IgD-negative memory B cell (primary cell): ENCODE data around the gene APPL2. TPM values are rescaled to one million over a fixed set of nuclear protein-coding genes. Genes with fewer than 3 reads are reported as not detected.

Experiments used
- H3K27ac Mint-ChIP-seq, 3 donors: one replicate each; pipeline ENCODE4 v1.8.0; 2020 to 2022; ENCODE audit warnings: mild to moderate bottlenecking in 3 of 3, mixed read lengths in 3 of 3, moderate library complexity in 1 of 3
- H3K27me3 Mint-ChIP-seq: one replicate; pipeline ENCODE4 v1.8.0; 2021; ENCODE audit warnings: mixed read lengths
- H3K36me3 Mint-ChIP-seq: one replicate; pipeline ENCODE4 v1.8.0; 2020; ENCODE audit warnings: mild to moderate bottlenecking, mixed read lengths
- H3K4me1 Mint-ChIP-seq, 3 donors: one replicate each; pipeline ENCODE4 v1.8.0; 2020 to 2022; ENCODE audit warnings: mixed read lengths in 3 of 3, mild to moderate bottlenecking in 1 of 3
- H3K4me3 Mint-ChIP-seq, 4 donors: one replicate each; pipeline ENCODE4 v1.8.0; 2020 to 2022; ENCODE audit warnings: mild to moderate bottlenecking in 4 of 4, mixed read lengths in 4 of 4, moderate library complexity in 3 of 4
- H3K9me3 Mint-ChIP-seq, 3 donors: one replicate each; pipeline ENCODE4 v1.8.0; 2020 to 2021; ENCODE audit warnings: mixed read lengths in 3 of 3, mild to moderate bottlenecking in 1 of 3
- polyA plus RNA-seq: library from polyadenylated mRNA; unstranded; fragments of 300-500 nt; fragmentation: Illumina TruSeq; gene quantifications from one replicate; pipeline ENCODE4 v1.2.3, GENCODE V29; 2021

The APPL2 gene
- polyA plus RNA-seq, 1 donor from 2014 or later, result 10.0 TPM

- no peak overlapping the region for H3K4me3 Mint-ChIP-seq
- no peaks in the 10 kb centered on the region for H3K9me3 Mint-ChIP-seq
- peaks cover 4 to 7% (median 4%) of the 10 kb centered on the region in 3 donors for H3K4me1 Mint-ChIP-seq
- no peaks in the 10 kb centered on the region for H3K27me3 Mint-ChIP-seq
- peaks cover 4% of the 10 kb centered on the region for H3K36me3 Mint-ChIP-seq
- no peak overlapping the region for H3K27ac Mint-ChIP-seq
Measured at GRCh38 chr12:105222284-105222655, 13.7 kb downstream of the APPL2 start.

GRCh38 chr12:105221583-105222283, 14.2 kb downstream of the APPL2 start:
- no peaks in the 10 kb centered on the region for H3K27me3 Mint-ChIP-seq
- H3K4me1 Mint-ChIP-seq, result peaks cover 4 to 7% (median 4%) of the 10 kb centered on the region in 3 donors
- peaks cover 5% of the 10 kb centered on the region for H3K36me3 Mint-ChIP-seq
- no peak overlapping the region for H3K4me3 Mint-ChIP-seq
- H3K9me3 Mint-ChIP-seq, result no peaks in the 10 kb centered on the region
- H3K27ac Mint-ChIP-seq, result no peak overlapping the region

- no peaks in the 10 kb centered on the region for H3K9me3 Mint-ChIP-seq
- H3K27ac Mint-ChIP-seq, result peak overlapping the region in 1 of 3 donors; percentile 82
- H3K4me1 Mint-ChIP-seq, result peaks cover 2 to 4% (median 3%) of the 10 kb centered on the region in 3 donors
- H3K36me3 Mint-ChIP-seq, result peaks cover 5% of the 10 kb centered on the region
- H3K4me3 Mint-ChIP-seq, result no peak overlapping the region
- H3K27me3 Mint-ChIP-seq, result no peaks in the 10 kb centered on the region
Measured at GRCh38 chr12:105220929-105221290, 15.1 kb downstream of the APPL2 start.

- peaks cover 0 to 2% (median 0%) of the 10 kb centered on the region in 3 donors for H3K4me1 Mint-ChIP-seq
- no peaks in the 10 kb centered on the region for H3K27me3 Mint-ChIP-seq
- peak overlapping the region in 1 of 3 donors; percentile 82 for H3K27ac Mint-ChIP-seq
- no peaks in the 10 kb centered on the region for H3K9me3 Mint-ChIP-seq
- peaks cover 7% of the 10 kb centered on the region for H3K36me3 Mint-ChIP-seq
- H3K4me3 Mint-ChIP-seq, result no peak overlapping the region
Measured at GRCh38 chr12:105220150-105220928, 15.6 kb downstream of the APPL2 start.

- H3K9me3 Mint-ChIP-seq, result no peaks in the 10 kb centered on the region
- peaks cover 9% of the 10 kb centered on the region for H3K36me3 Mint-ChIP-seq
- H3K27ac Mint-ChIP-seq, result no peak overlapping the region
- H3K4me3 Mint-ChIP-seq, result no peak overlapping the region
- peaks cover 0 to 2% (median 0%) of the 10 kb centered on the region in 3 donors for H3K4me1 Mint-ChIP-seq
- H3K27me3 Mint-ChIP-seq, result no peaks in the 10 kb centered on the region
Measured at GRCh38 chr12:105219261-105220028, 16.5 kb downstream of the APPL2 start.

GRCh38 chr12:105218434-105218833, 17.5 kb downstream of the APPL2 start:
- Mint-ChIP-seq H3K27ac (no peak overlapping the region), H3K9me3 (no peaks in the 10 kb centered on the region), H3K4me3 (no peak overlapping the region), H3K4me1 (peaks cover 0 to 4% (median 0%) of the 10 kb centered on the region in 3 donors), H3K27me3 (no peaks in the 10 kb centered on the region), H3K36me3 (peaks cover 14% of the 10 kb centered on the region)

- Mint-ChIP-seq H3K27me3 (no peaks in the 10 kb centered on the region), H3K36me3 (peaks cover 19% of the 10 kb centered on the region), H3K4me1 (peaks cover 0 to 2% (median 0%) of the 10 kb centered on the region in 3 donors), H3K9me3 (no peaks in the 10 kb centered on the region), H3K27ac (no peak overlapping the region), H3K4me3 (no peak overlapping the region)
Measured at GRCh38 chr12:105214670-105215375, 21.2 kb downstream of the APPL2 start.

GRCh38 chr12:105214148-105214547, 21.8 kb downstream of the APPL2 start:
- H3K4me3 Mint-ChIP-seq, result no peak overlapping the region

GRCh38 chr12:105212438-105212837, 23.5 kb downstream of the APPL2 start:
- H3K27ac Mint-ChIP-seq, result no peak overlapping the region
- H3K27me3 Mint-ChIP-seq, result no peaks in the 10 kb centered on the region
- H3K36me3 Mint-ChIP-seq, result peaks cover 17% of the 10 kb centered on the region
- peaks cover 0 to 2% (median 0%) of the 10 kb centered on the region in 3 donors for H3K4me1 Mint-ChIP-seq
- H3K4me3 Mint-ChIP-seq, result no peak overlapping the region
- no peaks in the 10 kb centered on the region for H3K9me3 Mint-ChIP-seq

More at GRCh38 chr12:105214148-105214547, 21.8 kb downstream of the APPL2 start:
- no peaks in the 10 kb centered on the region for H3K27me3 Mint-ChIP-seq
- peaks cover 17% of the 10 kb centered on the region for H3K36me3 Mint-ChIP-seq
- H3K27ac Mint-ChIP-seq, result peak overlapping the region in 1 of 3 donors; percentile 53
- H3K4me1 Mint-ChIP-seq, result peaks cover 0 to 2% (median 0%) of the 10 kb centered on the region in 3 donors
- H3K9me3 Mint-ChIP-seq, result no peaks in the 10 kb centered on the region

- Mint-ChIP-seq H3K4me3 (no peak overlapping the region), H3K27me3 (no peaks in the 10 kb centered on the region), H3K9me3 (no peaks in the 10 kb centered on the region), H3K4me1 (no peaks in the 10 kb centered on the region), H3K36me3 (peaks cover 10% of the 10 kb centered on the region), H3K27ac (no peak overlapping the region)
Measured at GRCh38 chr12:105209091-105209490, 26.9 kb downstream of the APPL2 start.

- H3K27me3 Mint-ChIP-seq, result no peaks in the 10 kb centered on the region
- no peaks in the 10 kb centered on the region for H3K9me3 Mint-ChIP-seq
- no peaks in the 10 kb centered on the region for H3K4me1 Mint-ChIP-seq
- no peak overlapping the region for H3K4me3 Mint-ChIP-seq
- H3K36me3 Mint-ChIP-seq, result peaks cover 7% of the 10 kb centered on the region
- H3K27ac Mint-ChIP-seq, result no peak overlapping the region
Measured at GRCh38 chr12:105206686-105207374, 29.1 kb downstream of the APPL2 start.

GRCh38 chr12:105205322-105206048, 30.5 kb downstream of the APPL2 start:
- Mint-ChIP-seq H3K36me3 (peaks cover 4% of the 10 kb centered on the region), H3K27me3 (no peaks in the 10 kb centered on the region), H3K4me3 (no peak overlapping the region), H3K27ac (peak overlapping the region in 1 of 3 donors; percentile 76), H3K9me3 (no peaks in the 10 kb centered on the region), H3K4me1 (no peaks in the 10 kb centered on the region)

GRCh38 chr12:105204916-105205315, 31.1 kb downstream of the APPL2 start:
- peak overlapping the region in 1 of 3 donors; percentile 76 for H3K27ac Mint-ChIP-seq
- no peaks in the 10 kb centered on the region for H3K9me3 Mint-ChIP-seq
- no peaks in the 10 kb centered on the region for H3K27me3 Mint-ChIP-seq
- peaks cover 4% of the 10 kb centered on the region for H3K36me3 Mint-ChIP-seq
- H3K4me3 Mint-ChIP-seq, result no peak overlapping the region
- H3K4me1 Mint-ChIP-seq, result no peaks in the 10 kb centered on the region
